Left kidney (tissue), 2 donors: Measurements from ENCODE around the gene TPD52L2. TPM values are rescaled to one million over a fixed set of nuclear protein-coding genes. Genes with fewer than 3 reads are reported as not detected.
"Not testable (repeated sequence)": the region's sequence is repeated elsewhere in the genome, so short reads cannot be mapped to it uniquely, and the experiment has no call there.

ENCODE experiments used
- DNase-seq: peaks from one replicate; pipeline ENCODE4 v3.0.0-alpha.2; 2013
- polyA plus RNA-seq: library from polyadenylated mRNA; unstranded; fragments of 120-200 nt; gene quantifications from one replicate; pipeline ENCODE4 v1.2.1, GENCODE V29; 2013; ENCODE audit not compliant: insufficient read length

Gene TPD52L2
- polyA plus RNA-seq, 1 donor = 84.6 TPM

- DNase-seq = no peak
Observed at GRCh38 chr20:63895952-63896263, 30.8 kb downstream of the TPD52L2 start.

DNA sequence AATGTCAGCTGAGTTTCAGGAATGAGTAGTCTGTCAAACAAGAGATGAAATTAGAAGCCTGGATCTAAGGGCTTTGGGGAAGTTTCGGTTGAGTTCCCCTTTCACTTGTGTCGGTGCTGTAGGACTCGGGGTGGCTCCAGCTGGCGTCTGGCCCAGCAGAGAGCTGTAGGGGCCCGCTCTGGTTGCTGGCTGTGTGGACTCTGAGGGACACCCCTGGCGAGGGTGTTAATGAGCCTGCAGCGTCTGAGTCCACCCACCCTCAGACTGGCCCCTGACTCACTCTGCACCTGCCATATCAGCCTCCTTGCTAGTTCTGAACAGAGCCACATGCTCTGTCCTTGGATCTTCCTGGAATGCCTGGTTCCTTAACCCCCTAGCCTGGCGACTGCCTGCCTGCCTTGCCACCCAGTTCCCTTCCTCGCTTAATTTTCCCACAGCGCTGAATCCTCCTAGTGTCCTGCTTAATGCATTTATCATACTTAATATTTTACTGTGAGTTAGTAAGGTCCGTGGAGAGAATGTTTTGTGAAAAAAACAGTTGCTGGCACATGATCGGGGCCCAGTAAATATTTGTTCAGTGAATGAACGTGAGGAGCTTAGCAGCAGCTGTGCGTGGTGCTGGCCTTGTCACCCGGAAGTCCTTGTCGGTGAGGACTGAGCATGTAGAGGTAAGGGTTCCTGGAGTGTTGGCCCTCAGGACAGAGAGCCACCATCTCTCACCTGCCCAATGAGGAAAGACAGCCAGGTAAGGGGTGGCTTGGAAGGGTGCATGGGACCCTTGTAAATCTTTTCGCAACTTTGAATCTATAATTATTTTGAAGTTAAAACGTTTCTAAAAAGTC lies 31.4 kb downstream of the TPD52L2 start:
- DNase-seq = no peak

- no peak for DNase-seq
Observed at GRCh38 chr20:63897978-63898561, 33.0 kb downstream of the TPD52L2 start.

DNA sequence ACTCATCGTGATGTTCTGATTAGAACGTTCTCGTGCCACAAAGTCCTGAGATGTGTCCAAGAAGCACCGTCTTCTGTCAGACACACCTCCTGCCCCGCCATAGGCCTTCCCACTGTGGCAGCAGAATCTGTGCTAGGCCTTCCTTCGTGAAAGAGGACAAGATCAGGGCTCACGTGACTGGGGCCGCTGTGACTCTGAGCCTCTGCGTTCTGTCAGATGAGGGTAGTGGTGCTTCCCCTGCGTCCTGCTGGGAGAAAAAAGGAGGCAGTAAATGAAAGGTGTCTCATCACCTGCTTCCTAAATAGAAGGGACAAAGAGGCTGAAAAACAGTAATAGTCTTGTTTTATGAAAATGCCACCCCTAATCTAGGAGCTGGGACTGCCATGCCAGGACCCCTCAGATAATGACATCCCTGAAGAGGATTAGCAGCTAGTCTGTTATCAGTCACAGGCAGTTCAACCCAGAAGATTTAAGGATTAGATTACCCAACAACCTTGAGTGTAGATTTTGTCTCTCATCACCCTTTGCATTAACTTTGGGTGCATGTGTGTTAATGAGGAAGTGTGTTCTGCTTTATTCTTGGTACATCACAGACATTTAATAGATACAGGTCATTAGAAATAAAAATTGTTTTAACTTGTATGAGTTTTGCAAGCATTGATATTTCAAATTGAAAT lies 34.0 kb downstream of the TPD52L2 start:
- no peak for DNase-seq

DNA sequence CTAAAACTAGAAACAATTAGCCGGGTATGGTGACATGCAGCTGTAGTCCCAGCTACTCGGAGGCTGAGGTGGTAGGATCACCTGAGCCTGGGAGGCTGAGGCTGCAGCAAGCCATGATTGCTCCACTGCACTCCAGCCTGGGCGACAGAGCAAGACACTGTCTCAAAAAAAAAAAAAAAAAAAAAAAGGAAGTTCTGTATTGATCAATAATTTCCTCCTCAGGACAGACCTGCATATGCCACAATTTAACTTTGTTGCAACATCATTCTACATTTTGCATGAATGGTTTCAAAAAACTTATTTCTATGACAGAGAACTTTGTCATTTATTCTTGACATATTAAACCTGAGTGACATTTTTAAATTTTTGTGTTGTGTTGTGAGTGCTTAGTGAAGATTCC lies 35.3 kb downstream of the TPD52L2 start:
- no peak for DNase-seq

DNA sequence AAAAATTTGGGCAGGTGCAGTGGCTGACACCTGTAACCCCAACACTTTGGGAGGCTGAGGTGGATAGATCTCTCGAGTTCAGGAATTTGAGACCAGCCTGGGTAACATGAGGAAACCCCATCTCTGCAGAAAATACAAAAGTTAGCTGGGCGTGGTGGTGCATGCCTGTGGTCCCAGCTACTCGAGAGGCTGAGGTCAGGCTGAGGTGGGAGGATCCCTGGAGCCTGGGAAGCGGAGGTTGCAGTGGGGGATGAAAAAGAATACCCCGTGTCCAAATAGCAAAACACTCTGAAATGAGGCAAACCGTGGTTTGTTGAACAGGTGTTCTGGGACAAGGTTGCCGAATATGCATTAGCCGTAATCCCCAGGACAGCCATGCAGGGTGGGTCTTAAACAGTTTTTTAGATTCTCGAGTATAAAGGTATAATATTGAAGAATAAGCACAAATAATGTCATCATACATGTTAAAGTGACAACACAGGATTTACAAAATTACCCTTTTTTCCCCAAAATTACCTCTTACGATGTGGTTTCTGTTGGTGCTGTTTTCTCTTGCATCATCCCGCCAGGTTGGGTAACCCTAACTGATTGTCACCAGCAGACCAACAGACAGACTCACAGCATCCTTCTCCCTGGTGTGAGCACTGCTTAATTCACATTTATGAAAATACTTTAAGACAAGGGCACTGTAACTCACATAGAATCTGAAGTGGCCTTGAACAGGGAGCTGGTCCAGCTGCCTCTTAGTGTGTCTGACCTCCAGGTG lies 38.9 kb downstream of the TPD52L2 start:
- no peak for DNase-seq

GRCh38 chr20:63908008-63908682 lies 43.1 kb downstream of the TPD52L2 start:
- DNase-seq = no peak

- DNase-seq = no peak
Observed at GRCh38 chr20:63911176-63911575, 46.1 kb downstream of the TPD52L2 start.

GRCh38 chr20:63913768-63914167 lies 48.7 kb downstream of the TPD52L2 start:
- DNase-seq = no peak

GRCh38 chr20:63915471-63915870 lies 50.4 kb downstream of the TPD52L2 start:
- no peak for DNase-seq

- not testable (repeated sequence) for DNase-seq
Observed at GRCh38 chr20:63916371-63916939, 51.4 kb downstream of the TPD52L2 start.

- no peak for DNase-seq
Observed at GRCh38 chr20:63917811-63918210, 52.7 kb downstream of the TPD52L2 start.

GRCh38 chr20:63919130-63919529 lies 54.1 kb downstream of the TPD52L2 start:
- no peak for DNase-seq

DNA sequence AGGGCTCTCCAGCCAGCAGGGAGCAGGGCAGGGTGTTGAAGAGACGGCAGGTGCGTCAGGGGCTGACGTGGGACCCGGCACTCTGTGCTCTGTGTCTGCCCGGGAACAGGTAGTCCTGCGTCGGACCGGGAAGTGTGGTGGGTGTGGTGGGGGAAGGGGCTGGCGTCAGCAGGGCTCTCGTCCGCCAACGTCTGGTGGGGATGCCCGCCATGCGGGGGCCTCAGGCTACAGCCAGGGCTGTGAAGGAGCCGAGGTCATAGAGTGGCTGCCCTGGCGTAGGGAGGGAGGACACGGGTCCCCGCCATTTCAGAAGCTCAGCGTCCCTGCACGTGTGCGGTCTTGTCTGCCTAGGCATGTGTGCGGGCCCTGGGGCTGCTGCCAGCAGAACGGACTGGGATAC lies 55.2 kb downstream of the TPD52L2 start:
- no peak for DNase-seq

- no peak for DNase-seq
Observed at GRCh38 chr20:63923651-63924050, 58.6 kb downstream of the TPD52L2 start.

DNA sequence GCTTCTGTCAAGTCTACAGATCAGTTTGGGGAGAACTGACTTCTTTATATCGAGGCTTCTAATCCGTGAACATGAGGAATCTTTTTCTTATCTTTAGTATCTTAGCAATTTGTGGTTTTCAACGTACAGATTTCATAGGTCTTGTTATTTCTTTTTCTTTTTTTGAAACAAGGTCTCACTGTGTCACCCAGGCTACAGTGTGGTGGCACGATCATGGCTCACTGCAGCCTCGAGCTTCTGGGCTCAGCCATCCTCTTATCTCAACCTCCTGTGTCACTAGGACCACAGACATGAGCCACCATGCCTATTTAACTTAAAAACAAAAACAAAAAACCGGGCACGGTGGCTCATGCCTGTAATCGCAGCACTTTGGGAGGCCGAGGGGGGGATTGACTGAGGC lies 59.2 kb downstream of the TPD52L2 start:
- DNase-seq = no peak

GRCh38 chr20:63926298-63926697 lies 61.2 kb downstream of the TPD52L2 start:
- no peak for DNase-seq

GRCh38 chr20:63929071-63929470 lies 64.0 kb downstream of the TPD52L2 start:
- DNase-seq = no peak

DNA sequence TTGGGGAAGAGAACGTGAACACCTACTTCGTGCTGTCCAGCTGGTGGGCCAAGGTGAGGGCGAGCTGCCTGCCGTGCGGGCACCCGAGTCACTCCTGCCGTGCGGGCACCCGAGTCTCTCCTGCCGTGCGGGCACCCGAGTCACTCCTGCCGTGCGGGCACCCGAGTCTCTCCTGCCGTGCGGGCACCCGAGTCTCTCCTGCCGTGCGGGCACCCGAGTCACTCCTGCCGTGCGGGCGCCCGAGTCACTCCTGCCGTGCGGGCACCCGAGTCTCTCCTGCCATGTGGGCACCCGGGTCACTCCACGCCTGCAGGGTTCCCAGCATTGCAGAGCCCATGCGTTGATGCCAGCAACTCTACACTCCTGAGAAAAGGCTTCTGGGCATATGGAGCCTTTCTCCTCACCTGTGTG lies 64.4 kb downstream of the TPD52L2 start:
- not testable (repeated sequence) for DNase-seq

GRCh38 chr20:63930971-63931553 lies 66.0 kb downstream of the TPD52L2 start:
- DNase-seq = no peak

DNA sequence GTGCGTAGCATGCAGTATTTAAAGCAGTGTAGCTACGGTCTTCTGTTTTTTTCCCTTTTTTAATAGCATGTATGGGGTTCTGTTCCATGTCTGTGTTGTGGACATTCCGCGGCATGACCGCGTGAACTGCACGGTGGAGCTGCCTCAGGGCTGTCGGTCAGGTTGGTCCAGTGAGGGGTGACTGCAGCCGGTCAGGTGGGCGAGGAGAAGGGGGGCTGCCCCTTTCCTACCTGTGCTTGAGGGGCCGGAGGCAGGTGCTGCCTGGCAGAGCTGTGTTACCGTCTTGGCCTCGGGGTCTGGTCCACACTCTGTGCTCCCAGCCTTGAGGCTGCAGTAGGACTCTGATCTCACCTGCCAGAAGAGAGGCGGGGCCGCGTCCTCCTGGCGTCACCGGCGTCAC lies 66.7 kb downstream of the TPD52L2 start:
- DNase-seq = no peak
